Stimulated activated memory B cell treated with anti-CD40 and anti-IgM and Interleukin-4, amounts not matched to agents 10 μg/mL and 1 μg/mL and 100 μg/mL, for 72 hours (primary cell): ENCODE data around the gene TRRAP.
A peak's percentile ranks its signal among the peaks of the same experiment; 100 is the strongest.
"Not testable (repeated sequence)": the region's sequence is repeated elsewhere in the genome, so short reads cannot be mapped to it uniquely, and the experiment has no call there.

Source experiments
- ATAC-seq: fragments of 150-1000 bp; cut with Tn5 transposase; 2 replicates; pipeline ENCODE4 v1.10.0; 2021
- H3K27ac Mint-ChIP-seq: one replicate; pipeline ENCODE4 v1.8.0; 2022; ENCODE audit warnings: mild to moderate bottlenecking, mixed read lengths
- H3K27me3 Mint-ChIP-seq: one replicate; pipeline ENCODE4 v1.8.0; 2022; ENCODE audit warnings: mixed read lengths
- H3K36me3 Mint-ChIP-seq: one replicate; pipeline ENCODE4 v1.8.0; 2022; ENCODE audit warnings: mixed read lengths
- H3K4me1 Mint-ChIP-seq: one replicate; pipeline ENCODE4 v1.8.0; 2022; ENCODE audit warnings: mixed read lengths
- H3K4me3 Mint-ChIP-seq: one replicate; pipeline ENCODE4 v1.8.0; 2022; ENCODE audit warnings: mild to moderate bottlenecking, moderate library complexity, mixed read lengths
- H3K9me3 Mint-ChIP-seq: one replicate; pipeline ENCODE4 v1.8.0; 2022; ENCODE audit warnings: mixed read lengths

TRRAP gene

DNA sequence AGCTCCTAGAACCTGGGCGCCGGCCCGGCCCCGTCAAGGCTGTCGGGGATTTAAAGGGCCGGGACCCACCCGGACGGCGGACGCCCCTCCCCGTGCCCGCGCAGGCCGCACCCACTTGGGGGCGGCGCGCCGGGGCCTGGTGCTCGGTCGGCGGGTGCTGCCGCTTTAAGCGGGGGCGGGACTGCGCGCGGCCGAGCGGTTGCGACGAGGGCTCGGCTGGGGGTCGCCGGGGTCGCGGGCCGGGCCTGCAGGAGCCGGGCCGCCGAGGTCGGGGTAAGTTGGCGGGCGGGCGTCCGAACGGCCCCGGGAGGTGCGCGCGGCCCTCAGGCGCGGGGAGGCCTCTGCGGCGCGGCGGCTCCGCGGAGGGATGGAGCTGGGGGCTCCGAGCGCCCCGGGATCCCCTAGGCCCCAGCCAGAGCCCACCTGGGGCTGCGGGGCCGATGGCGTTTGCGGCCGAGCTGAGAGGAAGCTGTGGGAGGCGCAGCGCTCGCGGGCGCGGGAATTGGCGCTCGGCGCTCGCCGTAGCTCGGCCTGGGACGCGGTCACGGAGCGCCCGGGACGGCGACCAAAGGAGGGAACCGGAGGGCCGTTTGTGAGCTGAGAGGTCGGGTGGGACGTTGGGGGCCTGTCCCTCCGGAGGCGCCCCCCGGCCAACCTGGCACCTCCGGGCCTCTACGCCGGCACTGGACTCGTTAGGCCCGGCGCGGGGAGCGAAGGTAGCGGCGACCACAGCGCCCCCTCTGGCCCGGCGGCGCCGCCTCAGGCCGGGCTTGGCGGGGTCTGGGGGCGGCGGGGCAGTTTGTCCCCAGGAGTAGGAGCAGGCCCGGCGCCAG is at the start of gene TRRAP:
Gene TRRAP (plus strand): TSS at position 168 of the 833 bp plus-strand sequence. CDS start 2,619 bp downstream, outside the sequence.
- peak within 1 kb of the TSS; percentile 94 for H3K4me3 Mint-ChIP-seq
- peak; percentile 91 for ATAC-seq
- H3K9me3 Mint-ChIP-seq = no peaks in the 10 kb centered on the region
- peak within 1 kb of the TSS; percentile 95 for H3K27ac Mint-ChIP-seq
- peaks cover 16% of the 10 kb centered on the region for H3K4me1 Mint-ChIP-seq
- H3K36me3 Mint-ChIP-seq = peaks cover 6% of the 10 kb centered on the region
- H3K27me3 Mint-ChIP-seq = no peaks in the 10 kb centered on the region

DNA sequence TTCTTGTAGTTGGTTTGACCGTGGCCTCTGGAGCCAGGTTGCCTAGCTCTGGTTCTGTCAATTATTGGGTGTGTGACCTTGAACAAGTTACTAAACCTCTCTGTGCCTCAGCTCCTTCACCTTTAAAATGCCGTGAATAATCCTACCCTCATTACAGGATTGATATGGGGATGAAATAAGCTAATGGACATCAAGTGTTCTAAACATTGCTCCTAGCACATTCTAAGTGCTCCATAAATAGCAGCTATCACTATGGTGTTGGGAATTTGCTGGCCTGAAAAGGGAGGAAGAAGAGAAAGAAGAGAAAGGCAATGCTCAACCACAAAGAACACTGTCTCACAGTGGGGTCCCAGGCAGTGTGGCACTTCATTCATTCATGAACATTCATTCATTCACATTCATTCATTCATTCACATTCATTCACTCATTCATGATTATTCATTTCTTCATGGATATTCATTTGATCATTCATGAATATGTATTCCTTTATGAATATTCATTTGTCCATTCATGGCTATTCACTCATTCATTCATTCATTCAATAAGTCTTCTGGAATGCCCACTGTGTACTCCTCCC is 47.3 kb upstream of the TRRAP start:
- ATAC-seq = no peak
- H3K4me1 Mint-ChIP-seq = no peaks in the 10 kb centered on the region
- no peak overlapping the region for H3K27ac Mint-ChIP-seq
- peaks cover 55% of the 10 kb centered on the region for H3K27me3 Mint-ChIP-seq
- no peak overlapping the region for H3K4me3 Mint-ChIP-seq
- H3K36me3 Mint-ChIP-seq = no peaks in the 10 kb centered on the region
- no peaks in the 10 kb centered on the region for H3K9me3 Mint-ChIP-seq

DNA sequence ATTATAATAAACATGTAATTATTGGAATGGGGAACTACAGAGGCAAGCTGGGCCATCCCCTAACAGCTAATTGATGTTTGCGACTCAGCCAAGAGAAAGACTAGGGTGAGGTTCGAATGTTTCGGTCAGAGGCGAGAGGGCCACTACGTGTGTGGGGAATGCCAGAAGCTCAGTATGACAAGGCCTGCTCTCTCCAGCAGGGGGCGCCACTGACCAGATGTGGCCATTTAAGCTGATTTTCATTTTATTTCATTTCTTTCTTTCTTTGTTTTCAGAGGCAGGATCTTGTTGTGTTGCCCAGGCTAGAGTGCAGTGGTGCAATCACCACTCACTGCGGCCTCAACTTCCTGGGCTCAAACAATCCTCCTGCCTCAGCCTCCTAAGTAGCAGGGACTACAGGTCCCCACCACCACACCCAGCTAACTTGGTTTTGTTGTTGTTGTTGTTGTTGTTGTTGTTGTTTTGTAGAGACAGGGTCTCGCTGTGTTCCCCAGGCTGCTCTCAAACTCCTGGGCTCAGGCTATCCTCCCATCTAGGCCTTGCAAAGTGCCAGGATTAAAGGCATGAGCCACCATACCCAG is 46.6 kb upstream of the TRRAP start:
- no peaks in the 10 kb centered on the region for H3K9me3 Mint-ChIP-seq
- no peak for ATAC-seq
- H3K27me3 Mint-ChIP-seq = peaks cover 49% of the 10 kb centered on the region
- H3K4me1 Mint-ChIP-seq = no peaks in the 10 kb centered on the region
- H3K27ac Mint-ChIP-seq = no peak overlapping the region
- no peaks in the 10 kb centered on the region for H3K36me3 Mint-ChIP-seq
- H3K4me3 Mint-ChIP-seq = no peak overlapping the region

DNA sequence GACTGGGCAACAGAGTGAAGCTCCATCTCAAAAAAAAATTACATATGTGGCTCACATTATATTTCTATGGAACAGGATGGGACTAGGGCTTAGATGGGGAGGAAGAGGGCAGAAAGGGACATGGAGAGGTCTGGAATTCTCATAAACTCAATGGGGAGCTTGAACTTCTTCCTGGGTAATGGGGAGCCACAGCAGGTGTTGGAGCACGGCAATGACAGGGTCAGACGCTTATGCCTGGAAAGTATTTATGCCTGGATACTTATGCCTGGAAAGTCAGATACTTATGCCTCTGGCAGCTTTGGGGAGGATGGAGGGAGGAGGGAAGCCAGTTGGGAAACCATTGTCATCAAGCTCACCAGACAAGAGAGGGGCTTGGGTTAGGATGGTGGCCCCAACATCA is 45.3 kb upstream of the TRRAP start:
- Mint-ChIP-seq H3K27me3 (peaks cover 46% of the 10 kb centered on the region), H3K27ac (no peak overlapping the region), H3K9me3 (no peaks in the 10 kb centered on the region), H3K4me3 (no peak overlapping the region), H3K36me3 (no peaks in the 10 kb centered on the region), H3K4me1 (no peaks in the 10 kb centered on the region)
- ATAC-seq = no peak

DNA sequence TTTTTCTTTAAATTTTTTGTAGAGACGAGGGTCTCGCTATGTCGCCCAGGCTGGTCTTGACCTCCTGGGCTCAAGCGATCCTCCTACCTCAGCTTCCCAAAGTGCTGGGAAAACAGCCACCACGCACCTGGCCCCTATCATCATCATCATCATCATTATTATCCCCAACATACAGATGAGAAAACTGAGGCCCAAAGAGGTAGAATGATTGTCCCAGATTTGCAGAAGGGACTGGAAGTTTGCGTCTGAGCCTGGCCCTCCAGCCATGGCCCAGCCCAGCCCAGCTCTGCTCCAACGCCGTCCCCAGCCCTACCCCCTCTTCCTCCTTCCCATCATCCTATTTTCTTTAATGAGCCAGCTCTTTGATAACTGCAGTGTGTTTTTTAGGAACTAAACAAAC is 43.4 kb upstream of the TRRAP start:
- no peak for ATAC-seq
- Mint-ChIP-seq H3K4me3 (no peak overlapping the region), H3K9me3 (no peaks in the 10 kb centered on the region), H3K27me3 (peaks cover 50% of the 10 kb centered on the region), H3K36me3 (no peaks in the 10 kb centered on the region), H3K4me1 (no peaks in the 10 kb centered on the region), H3K27ac (no peak overlapping the region)

DNA sequence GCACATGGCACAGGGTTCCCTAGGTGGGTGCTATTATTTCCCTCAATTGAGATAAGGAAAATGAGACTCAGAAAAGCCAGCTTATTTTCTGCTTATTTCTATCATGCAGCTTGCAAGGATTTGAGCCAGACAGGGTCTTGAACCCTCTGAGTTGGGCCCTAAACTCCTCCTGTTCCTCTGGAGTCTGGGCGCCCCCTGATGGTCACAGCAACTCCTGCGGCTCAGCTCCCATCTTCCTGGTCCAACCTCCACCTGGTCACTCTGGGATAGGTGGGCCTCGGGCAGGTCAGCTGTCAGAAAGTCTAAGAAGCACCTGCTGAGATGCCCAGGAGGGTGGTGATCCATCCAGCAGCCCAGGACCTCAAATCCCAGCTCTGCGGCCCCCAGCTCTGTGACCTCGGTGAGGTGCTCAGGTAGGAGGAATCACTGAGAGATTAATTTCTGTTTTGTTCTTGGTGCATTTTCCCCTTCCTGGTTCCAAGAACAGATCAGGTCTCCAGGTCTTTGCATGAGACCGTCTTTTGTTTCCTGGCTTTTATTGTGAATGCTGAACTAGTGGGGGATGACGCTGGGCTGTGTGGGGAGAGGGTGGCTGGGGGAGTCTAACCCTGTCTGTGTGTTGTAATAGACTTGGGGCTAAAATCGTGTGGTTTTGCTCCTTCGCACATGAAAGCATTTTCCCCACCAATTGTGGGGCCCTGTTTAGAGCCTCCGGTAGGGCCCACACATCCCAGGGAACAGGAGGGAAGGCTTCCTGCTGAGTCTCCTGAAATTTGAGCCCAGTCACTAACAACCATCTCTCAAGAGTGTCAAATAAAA is 41.3 kb upstream of the TRRAP start:
- H3K4me3 Mint-ChIP-seq = no peak overlapping the region
- no peak for ATAC-seq
- peaks cover 66% of the 10 kb centered on the region for H3K27me3 Mint-ChIP-seq
- H3K9me3 Mint-ChIP-seq = no peaks in the 10 kb centered on the region
- H3K4me1 Mint-ChIP-seq = no peaks in the 10 kb centered on the region
- H3K27ac Mint-ChIP-seq = no peak overlapping the region
- no peaks in the 10 kb centered on the region for H3K36me3 Mint-ChIP-seq

DNA sequence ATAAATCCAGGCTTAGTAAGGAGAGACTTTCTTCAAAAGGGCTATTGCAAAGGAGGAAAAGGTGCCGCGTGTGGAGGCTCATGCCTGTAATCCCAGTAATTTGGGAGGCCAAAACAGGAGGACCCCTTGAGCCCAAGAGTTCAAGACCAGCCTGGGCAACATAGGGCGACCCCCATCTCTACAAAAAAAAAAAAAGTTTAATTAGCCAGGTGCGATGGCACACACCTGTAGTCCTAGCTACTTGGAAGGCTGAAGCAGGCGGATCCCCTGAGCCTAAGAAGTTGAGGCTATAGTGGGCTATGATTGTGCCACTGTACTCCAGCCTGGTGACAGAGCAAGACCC is 40.7 kb upstream of the TRRAP start:
- no peak overlapping the region for H3K4me3 Mint-ChIP-seq
- H3K9me3 Mint-ChIP-seq = no peaks in the 10 kb centered on the region
- no peaks in the 10 kb centered on the region for H3K4me1 Mint-ChIP-seq
- H3K27me3 Mint-ChIP-seq = peaks cover 66% of the 10 kb centered on the region
- no peaks in the 10 kb centered on the region for H3K36me3 Mint-ChIP-seq
- ATAC-seq = no peak
- no peak overlapping the region for H3K27ac Mint-ChIP-seq

DNA sequence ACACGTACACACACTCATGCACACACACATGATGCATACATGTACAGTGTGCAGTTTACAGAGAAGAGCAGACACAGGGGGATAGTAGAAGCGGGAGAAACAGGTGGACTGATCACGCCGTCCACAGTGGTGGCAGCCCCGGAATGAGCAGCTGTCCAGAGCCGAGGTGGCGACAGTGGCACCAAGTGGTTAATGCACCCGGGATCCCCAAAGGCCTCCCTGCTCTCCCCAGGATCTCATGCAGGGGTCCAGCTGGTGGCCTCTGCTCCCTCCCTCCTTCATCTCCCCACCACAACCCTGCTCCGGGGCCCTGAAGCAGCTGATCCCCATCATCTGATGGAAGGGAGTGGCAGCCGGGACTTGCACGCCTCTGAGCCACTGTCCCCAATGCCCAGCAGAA is 38.2 kb upstream of the TRRAP start:
- H3K36me3 Mint-ChIP-seq = no peaks in the 10 kb centered on the region
- no peak overlapping the region for H3K4me3 Mint-ChIP-seq
- no peak for ATAC-seq
- H3K27ac Mint-ChIP-seq = no peak overlapping the region
- no peaks in the 10 kb centered on the region for H3K9me3 Mint-ChIP-seq
- no peaks in the 10 kb centered on the region for H3K4me1 Mint-ChIP-seq
- H3K27me3 Mint-ChIP-seq = peaks cover 51% of the 10 kb centered on the region

DNA sequence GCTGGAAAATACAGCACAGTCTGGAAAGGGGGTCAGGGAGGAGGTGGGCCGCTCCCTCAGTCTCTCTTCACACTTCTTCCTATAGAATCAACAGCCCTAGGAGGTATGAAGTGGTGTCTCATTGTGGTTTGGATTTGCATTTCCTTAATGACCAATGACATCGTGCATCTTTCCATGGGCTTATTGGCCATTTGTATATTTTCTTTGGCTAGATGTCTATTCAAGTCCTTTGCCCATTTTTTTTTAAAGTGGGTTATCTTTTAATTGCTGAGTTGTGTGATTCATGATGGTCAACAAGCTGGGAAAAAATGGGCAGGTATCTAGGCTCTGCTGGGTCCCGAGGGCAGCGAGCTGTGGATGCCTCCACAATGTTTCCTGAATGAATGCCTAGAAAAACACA is 37.6 kb upstream of the TRRAP start:
- Mint-ChIP-seq H3K27me3 (peaks cover 44% of the 10 kb centered on the region), H3K27ac (no peak overlapping the region), H3K9me3 (no peaks in the 10 kb centered on the region), H3K4me3 (no peak overlapping the region), H3K4me1 (no peaks in the 10 kb centered on the region), H3K36me3 (no peaks in the 10 kb centered on the region)
- no peak for ATAC-seq

DNA sequence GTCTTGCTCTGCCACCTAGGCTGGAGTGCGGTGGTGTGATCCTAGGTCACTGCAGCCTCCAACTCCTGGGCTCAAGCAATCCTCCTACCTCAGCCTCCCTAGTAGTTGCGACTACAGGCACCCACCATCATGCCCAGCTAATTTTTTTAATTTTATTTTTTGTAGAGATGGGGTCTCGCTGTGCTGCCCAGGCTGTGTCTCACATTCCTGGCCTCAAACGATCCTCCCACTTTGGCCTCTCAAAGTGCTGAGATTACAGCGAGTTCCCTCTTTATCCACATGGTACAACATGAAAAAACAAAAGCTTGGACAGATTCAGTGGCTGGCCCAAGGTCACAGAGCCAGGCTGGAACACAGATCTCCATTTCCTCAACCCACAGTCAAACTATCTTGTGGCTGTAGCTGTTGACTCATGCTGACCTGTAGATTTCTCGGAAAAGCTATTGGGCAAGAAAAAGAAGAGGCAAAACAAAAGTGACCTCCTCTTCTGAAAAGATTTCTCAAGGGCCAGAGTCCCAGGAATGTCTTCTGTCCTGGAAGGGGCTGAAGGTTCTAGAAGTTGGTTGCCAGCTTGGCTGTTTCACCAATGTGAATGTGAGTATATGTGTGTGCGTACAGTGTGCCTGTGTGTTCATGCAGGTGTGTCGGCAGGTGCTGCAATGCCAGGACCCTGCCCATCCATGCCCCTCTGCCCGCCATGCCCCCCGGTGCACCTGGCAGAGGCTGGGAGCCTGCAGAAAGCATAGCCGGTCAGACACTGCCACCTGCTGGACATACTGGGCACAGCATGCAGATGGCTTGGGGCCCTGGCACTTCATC is 36.9 kb upstream of the TRRAP start:
- H3K4me3 Mint-ChIP-seq = no peak overlapping the region
- H3K27me3 Mint-ChIP-seq = peaks cover 42% of the 10 kb centered on the region
- H3K4me1 Mint-ChIP-seq = no peaks in the 10 kb centered on the region
- H3K36me3 Mint-ChIP-seq = no peaks in the 10 kb centered on the region
- no peak overlapping the region for H3K27ac Mint-ChIP-seq
- no peaks in the 10 kb centered on the region for H3K9me3 Mint-ChIP-seq
- ATAC-seq = peak; percentile 66

DNA sequence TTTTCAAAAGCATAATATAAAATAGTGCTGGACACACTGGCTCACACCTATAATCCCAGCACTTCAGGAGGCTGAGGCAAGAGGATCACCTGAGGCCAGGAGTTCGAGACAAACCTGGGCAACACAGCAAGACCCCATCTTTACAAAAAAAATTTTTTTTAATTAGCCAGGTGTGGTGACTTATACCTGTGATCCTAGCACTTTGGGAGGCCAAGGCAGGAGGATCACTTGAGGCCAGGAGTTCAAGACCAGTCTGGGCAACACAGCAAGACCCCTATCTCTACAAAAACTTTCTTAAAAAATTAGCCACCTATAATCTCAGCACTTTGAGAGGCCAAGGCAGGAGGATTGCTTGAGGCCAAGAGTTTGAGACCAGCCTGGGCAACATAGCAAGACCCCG is 35.8 kb upstream of the TRRAP start:
- not testable (repeated sequence) for H3K36me3 Mint-ChIP-seq

DNA sequence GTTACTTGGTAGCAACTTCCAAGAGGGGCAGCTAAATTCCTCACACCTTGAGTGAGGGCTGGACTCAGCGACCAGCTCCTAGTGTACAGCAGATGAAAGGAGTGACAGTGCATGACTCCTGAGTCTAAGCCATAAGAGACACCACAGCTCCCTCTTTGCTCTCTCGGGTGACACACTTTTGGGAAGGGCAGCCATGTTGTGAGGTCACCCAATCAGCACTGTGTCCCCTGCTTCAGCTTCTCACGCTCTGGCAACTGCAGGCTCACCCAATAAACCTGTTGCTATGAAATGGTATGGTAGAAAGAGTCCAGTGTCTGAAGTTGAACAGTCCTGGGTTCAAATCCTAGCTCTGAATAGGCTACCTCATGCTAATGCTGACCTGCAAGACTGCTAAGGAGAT is 29.4 kb upstream of the TRRAP start:
- Mint-ChIP-seq H3K4me1 (no peaks in the 10 kb centered on the region), H3K27me3 (peaks cover 27% of the 10 kb centered on the region), H3K27ac (no peak overlapping the region), H3K36me3 (peaks cover 9% of the 10 kb centered on the region), H3K4me3 (no peak overlapping the region), H3K9me3 (peaks cover 6% of the 10 kb centered on the region)
- ATAC-seq = no peak

More for the DNA sequence above, 35.8 kb upstream of the TRRAP start:
- not testable (repeated sequence) for H3K9me3 Mint-ChIP-seq, ATAC-seq, H3K27ac Mint-ChIP-seq, H3K4me3 Mint-ChIP-seq, H3K4me1 Mint-ChIP-seq
- H3K27me3 Mint-ChIP-seq = peaks cover 34% of the 10 kb centered on the region

DNA sequence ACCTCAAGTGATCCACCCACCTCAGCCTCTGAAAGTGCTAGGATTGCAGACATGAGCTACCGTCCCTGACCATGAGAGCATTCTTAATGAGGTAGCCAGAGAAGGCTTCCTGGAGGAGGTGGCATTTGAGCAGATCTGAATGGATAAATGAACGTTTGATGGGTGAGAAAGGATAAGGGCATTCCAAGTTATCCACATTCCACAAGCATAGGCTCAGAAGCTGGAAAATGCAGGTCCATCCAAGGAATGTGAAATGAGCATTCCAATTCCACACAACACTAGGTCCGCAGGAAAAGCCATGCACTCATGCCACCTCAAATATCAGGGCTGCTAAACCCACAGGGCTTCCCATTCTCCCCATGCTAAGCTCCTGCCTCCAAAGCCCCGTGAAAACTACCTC is 25.5 kb upstream of the TRRAP start:
- Mint-ChIP-seq H3K36me3 (peaks cover 9% of the 10 kb centered on the region), H3K27ac (no peak overlapping the region), H3K4me1 (no peaks in the 10 kb centered on the region), H3K9me3 (peaks cover 6% of the 10 kb centered on the region), H3K27me3 (peaks cover 27% of the 10 kb centered on the region), H3K4me3 (no peak overlapping the region)
- ATAC-seq = no peak

DNA sequence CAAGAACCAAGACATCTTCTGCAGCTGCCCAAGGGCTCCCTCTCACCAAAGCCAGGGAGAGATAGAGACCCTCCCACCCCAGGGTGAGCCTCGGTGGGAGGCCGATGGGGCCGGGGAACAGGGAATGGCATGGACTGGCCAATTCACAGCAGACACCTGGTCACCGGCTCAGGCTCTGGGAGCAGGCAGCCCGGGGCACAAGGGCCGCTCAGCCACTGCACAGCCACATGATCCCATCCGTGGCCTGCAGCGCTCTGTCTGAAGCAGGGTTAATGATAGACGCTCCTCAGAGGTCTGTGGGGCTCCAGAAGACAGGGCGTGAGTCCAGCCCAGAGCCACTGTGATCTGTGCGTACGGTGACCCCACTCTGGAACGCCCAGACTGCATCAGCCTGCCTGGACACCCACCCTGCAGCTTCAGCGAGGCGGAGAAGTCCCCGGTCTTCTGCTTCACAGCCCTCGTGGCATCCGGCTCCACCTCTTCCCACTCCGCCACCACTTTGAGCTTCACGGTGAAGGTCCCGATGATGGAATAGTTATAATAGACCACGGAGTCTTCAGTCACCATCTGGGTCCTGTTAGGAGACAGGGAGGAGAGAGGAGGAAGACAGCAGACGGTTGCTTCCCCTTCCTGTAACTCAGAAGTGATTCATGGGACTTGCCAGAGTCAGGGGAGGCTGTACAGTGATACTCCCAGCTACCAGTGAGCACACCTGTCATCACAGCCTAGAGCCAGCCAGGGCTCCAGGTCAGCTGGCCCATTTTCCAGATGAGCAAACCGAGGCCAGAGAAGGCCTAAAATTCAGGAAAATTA is 22.5 kb upstream of the TRRAP start:
- Mint-ChIP-seq H3K9me3 (peaks cover 2% of the 10 kb centered on the region), H3K27me3 (peaks cover 49% of the 10 kb centered on the region), H3K27ac (no peak overlapping the region)

More for the DNA sequence above, 22.5 kb upstream of the TRRAP start:
- peaks cover 5% of the 10 kb centered on the region for H3K36me3 Mint-ChIP-seq
- peak; percentile 49 for ATAC-seq
- no peaks in the 10 kb centered on the region for H3K4me1 Mint-ChIP-seq
- H3K4me3 Mint-ChIP-seq = no peak overlapping the region
